ENCODE results near the gene LPIN1.

LPIN1 gene

GRCh38 chr2:11784747-11785610, 38.5 kb downstream of the LPIN1 start:
- DNase-seq (ENCODE audit: low read depth in 3 of 3), result peak in 1 of 3 experiments; percentile 23

DNA sequence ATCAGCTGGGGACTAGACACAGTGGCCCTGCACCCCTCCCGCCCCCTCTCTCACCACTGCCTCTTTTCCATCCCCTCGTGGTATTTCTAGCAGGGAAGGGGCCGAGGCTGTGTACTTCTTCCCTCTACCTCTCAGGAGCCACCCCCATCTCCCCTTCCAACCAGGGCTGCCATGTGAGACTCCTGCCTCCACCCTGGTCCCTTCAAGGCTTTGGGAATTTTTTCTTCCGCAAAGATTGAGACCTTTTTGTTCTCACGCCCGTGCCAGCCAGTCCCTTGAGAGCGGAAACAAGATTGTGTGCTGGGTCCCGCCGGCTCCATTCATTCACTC, 39.1 kb downstream of the LPIN1 start:
- no peak for DNase-seq (ENCODE audit: low read depth in 3 of 3)

- no peak for DNase-seq (ENCODE audit: low read depth in 3 of 3)
Measured at GRCh38 chr2:11786191-11786590, 39.8 kb downstream of the LPIN1 start.

DNA sequence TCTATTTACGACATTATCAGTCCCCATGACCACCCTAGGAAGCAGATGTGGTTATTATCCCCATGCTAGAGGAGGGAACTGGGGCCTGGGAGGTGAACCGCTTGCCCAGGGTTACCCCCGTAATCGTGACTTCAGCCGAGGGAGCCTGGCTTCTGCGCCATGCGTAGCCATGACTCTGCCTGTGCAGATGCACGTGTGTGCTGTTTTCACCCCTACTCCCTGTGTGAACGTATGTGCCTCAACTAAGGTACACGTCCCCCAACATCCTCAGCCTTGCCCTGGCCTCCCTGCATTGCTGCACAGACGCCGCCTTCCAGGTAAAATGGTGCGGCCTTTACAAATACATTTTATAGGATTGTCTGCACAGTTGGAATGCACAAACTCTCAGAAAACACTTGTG, 40.2 kb downstream of the LPIN1 start:
- DNase-seq (ENCODE audit: low read depth in 3 of 3), result no peak

DNA sequence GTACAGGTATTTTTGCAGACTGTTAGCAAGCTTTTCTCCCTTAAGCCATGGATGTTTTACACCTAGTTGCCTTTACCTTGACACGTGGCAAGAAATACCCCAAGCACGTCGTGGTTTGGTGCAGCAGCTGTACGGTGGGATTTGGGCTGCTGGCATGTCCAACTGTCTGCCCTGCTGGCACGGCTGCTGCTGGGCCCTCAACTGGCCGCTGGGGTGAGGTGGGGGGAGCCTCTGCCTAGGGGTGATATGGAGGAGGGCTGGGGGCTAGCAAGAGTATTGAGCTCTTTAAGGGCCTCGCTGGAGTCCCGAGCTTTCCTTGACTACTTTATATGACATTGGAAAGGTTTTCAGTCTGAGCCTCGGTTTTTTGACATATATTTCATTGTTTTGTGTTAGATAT, 41.6 kb downstream of the LPIN1 start:
- no peak for DNase-seq (ENCODE audit: low read depth in 3 of 3)

DNA sequence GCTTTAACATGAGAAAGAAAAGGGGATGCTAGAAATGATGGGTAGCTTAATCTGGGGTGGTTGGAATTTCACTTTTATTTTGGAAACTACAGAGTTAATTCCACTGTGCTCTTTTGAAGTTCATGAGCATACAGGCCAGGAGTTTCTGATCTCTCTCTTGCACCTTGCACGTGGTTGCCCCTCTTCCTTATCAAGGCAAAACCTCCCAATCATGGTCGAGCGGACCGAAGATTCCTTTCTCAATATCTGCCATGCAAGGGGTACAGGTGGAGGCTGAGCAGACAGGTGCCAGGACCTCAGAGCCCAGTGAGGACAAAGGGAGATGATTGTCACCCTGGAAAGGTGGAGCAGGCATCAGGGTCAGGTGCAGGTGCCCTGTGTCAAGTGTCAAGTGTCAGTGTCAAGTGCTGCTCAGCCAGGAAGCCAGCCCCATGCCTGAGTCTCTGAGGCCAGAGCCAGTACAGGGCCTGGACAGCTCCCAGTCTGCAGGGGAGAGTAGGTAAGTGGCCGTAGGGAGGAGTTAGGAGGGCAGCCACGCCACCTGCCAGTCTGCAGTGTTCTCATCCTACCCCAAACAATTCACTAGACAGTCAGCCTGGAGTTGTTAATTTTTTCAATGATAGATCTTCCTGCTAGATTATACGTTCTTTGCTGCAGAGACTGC, 42.2 kb downstream of the LPIN1 start:
- no peak for DNase-seq (ENCODE audit: low read depth in 3 of 3)

- no peak for DNase-seq (ENCODE audit: low read depth in 3 of 3)
Measured at GRCh38 chr2:11789243-11789642, 42.8 kb downstream of the LPIN1 start.

GRCh38 chr2:11790228-11790627, 43.8 kb downstream of the LPIN1 start:
- no peak for DNase-seq (ENCODE audit: low read depth in 3 of 3)

- no peak for DNase-seq (ENCODE audit: low read depth in 3 of 3)
Measured at GRCh38 chr2:11795590-11795989, 49.2 kb downstream of the LPIN1 start.

DNA sequence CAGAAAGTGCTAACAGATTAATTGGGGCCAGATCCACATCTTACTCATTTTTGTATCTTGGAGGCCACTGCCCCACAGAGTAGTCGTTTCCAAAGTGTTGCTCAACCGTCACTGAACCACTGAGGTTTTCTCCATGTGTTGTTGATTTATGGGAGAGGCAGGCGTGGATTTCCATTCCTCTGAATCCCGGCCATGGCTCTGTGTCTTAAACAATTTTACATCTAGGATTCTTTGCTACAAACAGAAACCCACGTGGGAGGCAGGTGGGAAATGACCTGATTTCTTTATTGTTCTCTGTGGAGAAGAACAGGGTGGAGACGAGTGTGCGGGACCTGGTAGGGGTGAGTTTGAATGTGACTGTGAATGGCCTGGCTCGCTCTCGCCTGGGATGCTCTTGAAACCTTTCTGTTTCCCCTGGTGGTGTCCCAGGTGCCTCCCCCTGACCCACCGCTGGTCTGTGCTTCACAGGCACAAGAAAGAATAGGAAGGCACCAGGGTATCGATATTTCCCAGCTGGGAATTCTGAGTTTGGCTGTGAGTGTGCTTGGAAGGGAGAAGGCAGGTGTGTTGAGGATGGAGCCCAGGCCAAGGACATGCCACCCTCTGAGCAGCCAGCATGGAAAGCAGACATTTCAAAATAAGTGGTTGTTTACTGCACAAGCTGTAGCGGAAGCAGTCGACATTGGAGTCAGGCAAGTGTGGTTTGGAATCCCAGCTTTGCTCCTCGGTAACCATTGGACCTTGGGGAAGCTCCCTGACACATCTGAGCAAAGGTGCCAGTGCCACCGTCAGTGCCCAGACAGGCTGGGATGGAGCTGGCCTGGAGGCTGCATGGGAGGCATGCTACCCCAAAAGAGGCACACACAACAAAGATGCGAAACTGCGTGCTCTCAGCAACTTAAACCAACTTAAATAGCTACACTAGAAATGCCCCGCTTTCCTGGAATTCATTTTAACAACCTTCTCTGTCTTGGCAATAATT, 50.0 kb downstream of the LPIN1 start:
- DNase-seq (ENCODE audit: low read depth in 3 of 3), result no peak

DNA sequence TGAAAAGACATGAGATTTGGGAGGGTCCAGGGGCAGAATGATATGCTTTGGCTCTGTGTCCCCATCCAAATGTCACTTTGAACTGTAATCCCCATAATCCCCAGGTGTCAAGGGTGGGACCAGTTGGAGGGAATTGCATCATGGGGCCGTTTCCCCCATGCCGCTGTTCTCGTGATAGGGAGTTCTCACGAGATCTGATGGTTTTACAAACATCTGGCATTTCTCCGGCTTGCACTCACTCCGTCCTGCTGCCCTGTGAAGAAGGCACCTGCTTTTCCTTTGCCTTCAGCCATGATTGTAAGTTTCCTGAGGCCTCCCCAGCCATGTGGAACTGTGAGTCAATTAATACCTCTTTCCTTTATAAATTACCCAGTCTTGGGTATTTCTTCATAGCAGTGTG, 51.4 kb downstream of the LPIN1 start:
- DNase-seq (ENCODE audit: low read depth in 3 of 3), result no peak

- no peak for DNase-seq (ENCODE audit: low read depth in 3 of 3)
Measured at GRCh38 chr2:11798701-11799435, 52.4 kb downstream of the LPIN1 start.

DNA sequence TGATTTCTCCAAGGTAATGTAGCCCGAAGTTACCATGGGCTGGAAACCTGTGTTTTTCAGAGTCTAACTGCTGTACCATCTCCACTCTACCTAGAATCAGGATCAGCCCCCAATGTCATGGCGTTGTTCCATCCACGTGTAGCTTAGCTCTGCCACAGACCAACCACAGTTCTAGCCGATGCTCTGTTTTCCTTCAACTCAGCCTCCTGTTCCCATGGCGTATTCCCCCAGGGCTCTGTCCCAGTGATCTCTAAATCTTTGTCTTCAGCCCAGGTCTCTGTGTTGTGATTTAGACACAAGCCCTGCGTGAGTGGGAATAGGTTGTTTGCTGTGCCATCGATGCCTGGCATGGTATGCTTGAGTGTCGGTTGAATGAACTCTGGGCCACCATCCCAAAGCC, 53.4 kb downstream of the LPIN1 start:
- no peak for DNase-seq (ENCODE audit: low read depth in 3 of 3)

DNA sequence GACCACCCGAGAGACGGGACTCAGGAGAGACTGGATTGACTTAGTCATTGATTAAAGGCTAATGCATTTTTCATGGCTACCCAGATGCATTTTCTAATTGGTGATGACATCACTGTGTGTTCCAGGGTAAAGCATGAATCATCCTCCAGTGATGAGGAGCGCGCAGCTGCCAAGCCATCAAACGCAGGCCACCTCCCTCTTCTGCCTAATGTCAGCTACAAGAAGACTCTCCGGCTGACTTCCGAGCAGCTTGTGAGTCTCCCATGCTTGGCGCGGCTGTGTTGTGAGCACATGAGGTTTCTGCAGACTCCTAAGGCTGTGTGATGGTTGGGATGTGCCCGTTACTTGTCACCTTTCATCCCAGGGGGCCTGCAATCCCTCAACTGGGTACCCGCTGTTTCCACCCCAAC, 56.4 kb downstream of the LPIN1 start:
- DNase-seq (ENCODE audit: low read depth in 3 of 3), result no peak

DNA sequence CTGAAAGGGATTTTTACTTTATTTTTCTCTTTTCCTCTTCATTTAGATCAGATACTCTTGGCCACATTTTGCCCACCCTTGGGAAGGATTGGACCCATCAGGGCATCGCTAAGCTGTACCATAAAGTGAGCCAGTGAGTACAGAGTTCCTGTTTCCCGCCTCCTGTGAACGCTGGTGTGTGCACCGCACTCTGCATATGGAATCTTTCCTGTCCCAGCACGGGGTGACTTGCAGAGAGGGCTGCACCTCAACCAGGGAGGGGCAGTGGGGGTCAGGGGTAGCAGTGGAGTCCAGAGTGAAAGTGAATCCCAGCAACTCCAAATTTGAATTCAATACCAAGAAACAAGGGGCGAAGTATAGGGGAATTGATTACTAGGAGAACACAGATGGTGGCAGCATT, 58.6 kb downstream of the LPIN1 start:
- DNase-seq (ENCODE audit: low read depth in 3 of 3), result no peak

DNA sequence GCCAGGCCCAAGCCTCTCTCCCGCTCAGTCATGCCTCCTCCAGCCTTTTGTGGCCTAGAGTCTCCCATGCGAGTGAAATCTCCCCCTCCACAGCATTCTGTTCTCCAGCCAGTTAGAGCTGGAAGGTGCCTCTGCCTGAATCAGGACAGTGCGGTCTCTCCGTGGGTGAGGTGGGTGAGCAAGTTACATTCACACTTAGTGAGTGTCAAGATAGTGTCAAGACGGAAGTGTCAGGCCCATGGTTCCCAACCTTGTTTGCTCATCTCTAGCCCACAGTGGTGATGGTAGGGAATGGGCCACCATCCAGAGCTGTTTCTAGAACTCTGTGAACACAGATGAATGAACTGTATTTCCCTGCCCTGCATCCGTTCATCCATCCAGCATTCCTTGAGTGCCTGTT, 59.5 kb downstream of the LPIN1 start:
- DNase-seq (ENCODE audit: low read depth in 3 of 3), result no peak

DNA sequence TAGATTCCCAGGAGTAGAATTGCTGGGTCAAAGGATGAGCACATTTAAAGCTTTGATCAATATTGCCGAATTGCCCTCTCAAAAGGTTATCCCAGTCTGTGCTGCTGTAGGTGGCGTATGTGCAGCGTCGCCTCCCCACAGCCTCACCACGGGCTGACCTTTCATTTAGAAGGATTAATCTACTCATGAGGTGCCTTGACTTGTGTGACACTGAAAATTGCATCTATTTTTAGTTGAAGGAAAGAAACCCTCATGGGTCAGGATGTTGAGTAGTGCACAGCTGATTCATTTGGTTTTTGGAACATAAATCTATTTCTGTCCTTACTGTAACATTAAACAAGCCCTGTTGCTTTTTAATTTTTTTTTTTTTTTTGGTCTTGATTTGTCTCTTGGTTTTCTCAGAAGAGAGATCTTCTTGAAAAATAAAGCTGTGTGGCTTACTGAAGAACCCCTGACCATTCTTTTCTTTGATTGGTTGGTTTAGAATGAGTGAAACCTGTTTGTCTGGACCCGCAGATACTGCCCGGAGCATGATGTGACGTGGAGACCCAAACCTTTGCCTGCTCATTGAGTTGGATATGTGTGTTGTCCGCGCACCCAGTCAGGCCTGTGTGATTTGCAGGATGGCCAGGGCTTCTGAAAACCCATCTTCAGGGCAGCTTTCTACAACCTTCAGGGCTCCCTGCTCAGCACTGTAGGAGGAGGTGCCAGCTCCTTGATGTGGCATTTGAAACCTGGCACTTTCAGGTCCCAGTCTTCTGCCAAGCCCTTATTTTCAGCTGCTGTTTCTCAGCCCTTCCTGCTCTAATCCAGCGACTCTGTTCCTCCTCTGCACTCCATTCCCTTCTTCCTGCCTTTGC, 61.0 kb downstream of the LPIN1 start:
- DNase-seq (ENCODE audit: low read depth in 3 of 3), result peak in 1 of 3 experiments; percentile 13

- no peak for DNase-seq (ENCODE audit: low read depth in 3 of 3)
Measured at GRCh38 chr2:11808016-11808400, 61.6 kb downstream of the LPIN1 start.

DNA sequence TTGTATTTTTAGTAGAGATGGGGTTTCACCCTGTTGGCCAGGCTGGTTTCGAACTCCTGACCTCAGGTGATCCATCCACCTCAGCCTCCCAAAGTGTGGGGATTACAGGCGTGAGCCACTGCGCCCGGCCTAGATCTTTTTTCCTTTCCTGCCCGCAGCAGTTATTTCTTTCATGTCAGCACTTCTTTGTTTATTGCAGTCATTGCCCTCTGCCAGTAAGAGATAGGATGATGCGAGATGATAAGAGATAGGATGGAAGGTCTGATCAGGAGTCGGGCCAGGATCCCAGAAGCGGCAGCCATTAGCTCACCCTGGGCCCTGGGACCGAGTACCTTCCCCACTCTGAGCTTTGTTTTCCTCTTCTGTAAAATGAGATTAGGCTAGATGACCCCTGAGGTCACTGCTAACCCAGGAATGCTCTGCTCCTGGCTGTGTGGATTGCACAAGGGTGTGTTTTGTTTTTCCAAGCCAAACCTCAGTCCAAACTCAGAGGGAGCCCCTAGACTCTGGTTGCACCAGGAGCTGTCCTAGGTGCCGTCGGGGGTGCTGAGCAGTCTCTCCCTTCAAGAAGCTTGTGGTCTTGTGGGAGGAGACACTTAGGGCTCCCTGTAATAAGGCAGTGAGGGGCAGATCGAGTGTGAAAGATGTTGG, 63.3 kb downstream of the LPIN1 start:
- DNase-seq (ENCODE audit: low read depth in 3 of 3), result no peak

All from stimulated activated CD4-positive, alpha-beta T cell treated with anti-CD3 and anti-CD28 coated beads, TNF-alpha, amount 100 ng/mL, for 24 hours (primary cell).